GM23338 (cell line): Measurements from ENCODE around the gene CPSF4. TPM values are rescaled to one million over a fixed set of nuclear protein-coding genes. Genes with fewer than 3 reads are reported as not detected.

Experiments used
- ATAC-seq: fragments of 200-7000 bp; cut with Tn5 transposase; 3 replicates; pipeline ENCODE4 v1.9.1; 2020
- DNase-seq: peaks from one replicate; pipeline ENCODE4 v3.0.0-alpha.2; 2015; ENCODE audit warnings: low spot score
- H2AFZ ChIP-seq: fragments of 200-600 bp; sonication (generic); 2 replicates; pipeline ENCODE4 v1.8.0; 2016; ENCODE audit warnings: antibody characterized with exemption, mild to moderate bottlenecking, moderate library complexity
- H3F3A ChIP-seq: fragments of 200-600 bp; sonication (generic); replicated peaks from 2 replicates; pipeline ENCODE4 v1.8.0; 2017; ENCODE audit warnings: antibody characterized with exemption, mixed run types, low read depth
- H3K27ac ChIP-seq: fragments of 200-600 bp; sonication (generic); 2 replicates; pipeline ENCODE4 v1.6.1; 2016; ENCODE audit warnings: low read depth
- H3K27me3 ChIP-seq: fragments of 200-600 bp; sonication (generic); 2 replicates; pipeline ENCODE4 v1.8.0; 2016; ENCODE audit warnings: mild to moderate bottlenecking, mixed run types, moderate library complexity; ENCODE audit not compliant: insufficient read depth
- H3K36me3 ChIP-seq: fragments of 200-600 bp; sonication (generic); 2 replicates; pipeline ENCODE4 v1.8.0; 2016; ENCODE audit warnings: mild to moderate bottlenecking; ENCODE audit not compliant: insufficient read depth
- H3K4me1 ChIP-seq: fragments of 200-600 bp; sonication (generic); 2 replicates; pipeline ENCODE4 v1.8.0; 2016; ENCODE audit warnings: mild to moderate bottlenecking, moderate library complexity; ENCODE audit not compliant: insufficient read depth
- H3K4me2 ChIP-seq: fragments of 200-600 bp; sonication (generic); 2 replicates; pipeline ENCODE4 v1.7.1; 2017; ENCODE audit warnings: mixed run types
- H3K4me3 ChIP-seq: fragments of 200-600 bp; sonication (generic); 2 replicates; pipeline ENCODE4 v1.6.1; 2016; ENCODE audit warnings: mixed run types
- H3K79me2 ChIP-seq: fragments of 200-600 bp; sonication (generic); replicated peaks from 2 replicates; pipeline ENCODE4 v1.8.0; 2017; ENCODE audit warnings: mild to moderate bottlenecking; ENCODE audit not compliant: insufficient read depth
- H3K9me2 ChIP-seq: fragments of 200-600 bp; sonication (generic); 2 replicates; pipeline ENCODE4 v1.8.0; 2017; ENCODE audit not compliant: insufficient read depth
- H4K20me1 ChIP-seq: fragments of 200-600 bp; sonication (generic); replicated peaks from 2 replicates; pipeline ENCODE4 v1.8.0; 2017; ENCODE audit warnings: mild to moderate bottlenecking; ENCODE audit not compliant: insufficient read depth
- H3K27ac Mint-ChIP-seq: 2 replicates; pipeline ENCODE4 v1.8.0; 2020; ENCODE audit warnings: inconsistent platforms, mild to moderate bottlenecking, moderate library complexity, mixed read lengths
- H3K27me3 Mint-ChIP-seq: 3 replicates; pipeline ENCODE4 v1.8.0; 2022; ENCODE audit warnings: low read depth, mild to moderate bottlenecking, moderate library complexity, mixed read lengths, inconsistent platforms; ENCODE audit not compliant: insufficient read depth, poor library complexity
- H3K36me3 Mint-ChIP-seq: 3 replicates; pipeline ENCODE4 v1.8.0; 2021; ENCODE audit warnings: low read depth, mild to moderate bottlenecking, inconsistent platforms, moderate library complexity, mixed read lengths
- H3K4me1 Mint-ChIP-seq: 3 replicates; pipeline ENCODE4 v1.8.0; 2020; ENCODE audit warnings: mild to moderate bottlenecking, inconsistent platforms, mixed read lengths
- H3K4me3 Mint-ChIP-seq: 3 replicates; pipeline ENCODE4 v1.8.0; 2021; ENCODE audit warnings: moderate library complexity, mild to moderate bottlenecking, inconsistent platforms, mixed read lengths
- H3K9me3 Mint-ChIP-seq: 3 replicates; pipeline ENCODE4 v1.8.0; 2020; ENCODE audit warnings: moderate library complexity, mild to moderate bottlenecking, inconsistent platforms, mixed read lengths
- CREB1 ChIP-seq: fragments of 250-450 bp; sonication (Bioruptor Pico); IDR thresholded peaks from 2 replicates; pipeline ENCODE4 v1.5.0; 2020; ENCODE audit warnings: low read depth, mild to moderate bottlenecking, moderate library complexity
- CTCF ChIP-seq, 2 experiments: fragments of 200-600 bp in 1 of 2; sonication (generic) in 1 of 2; conservative IDR thresholded peaks; 2 replicates each; pipeline versions ENCODE4 v1.5.1 to v1.6.1; 2016 to 2017; ENCODE audit warnings: antibody characterized with exemption in 2 of 2, low read depth in 2 of 2, mild to moderate bottlenecking in 2 of 2, moderate library complexity in 1 of 2
- ETS1 ChIP-seq: IDR thresholded peaks from 2 replicates; pipeline ENCODE4 v1.6.1; 2016; ENCODE audit warnings: antibody characterized with exemption
- EZH2 ChIP-seq: fragments of 200-600 bp; sonication (generic); IDR thresholded peaks from one replicate; pipeline ENCODE4 v1.8.0; 2017; ENCODE audit warnings: antibody characterized with exemption, mild to moderate bottlenecking, low read depth; ENCODE audit not compliant: unreplicated experiment
- EZH2phosphoT487 ChIP-seq: fragments of 200-600 bp; sonication (generic); IDR thresholded peaks from one replicate; pipeline ENCODE4 v1.8.1; 2018; ENCODE audit warnings: antibody characterized with exemption; ENCODE audit not compliant: unreplicated experiment
- JUNB ChIP-seq: IDR thresholded peaks from one replicate; pipeline ENCODE4 v1.6.1; 2016; ENCODE audit warnings: antibody characterized with exemption; ENCODE audit not compliant: unreplicated experiment
- NANOG ChIP-seq: IDR thresholded peaks from 2 replicates; pipeline ENCODE4 v1.6.1; 2016; ENCODE audit warnings: antibody characterized with exemption, borderline replicate concordance
- POLR2AphosphoS5 ChIP-seq: IDR thresholded peaks from 2 replicates; pipeline ENCODE4 v1.6.1; 2016; ENCODE audit warnings: antibody characterized with exemption, low read depth
- REST ChIP-seq: IDR thresholded peaks from one replicate; pipeline ENCODE4 v1.6.1; 2018; ENCODE audit warnings: antibody characterized with exemption; ENCODE audit not compliant: unreplicated experiment
- STAT1 ChIP-seq: IDR thresholded peaks from one replicate; pipeline ENCODE4 v1.6.1; 2016; ENCODE audit warnings: antibody characterized with exemption; ENCODE audit not compliant: unreplicated experiment
- ZNF114 ChIP-seq: fragments of 250-450 bp; sonication (Bioruptor Pico); IDR thresholded peaks from 2 replicates; pipeline ENCODE4 v1.5.0; 2020; ENCODE audit warnings: mild to moderate bottlenecking, moderate library complexity
- ZNF331 ChIP-seq: fragments of 250-450 bp; sonication (Bioruptor Pico); IDR thresholded peaks from 2 replicates; pipeline ENCODE4 v1.5.0; 2020; ENCODE audit warnings: low read depth, mild to moderate bottlenecking, moderate library complexity
- ZNF462 ChIP-seq: fragments of 250-450 bp; sonication (Bioruptor Pico); IDR thresholded peaks from 2 replicates; pipeline ENCODE4 v1.5.0; 2020; ENCODE audit warnings: mild to moderate bottlenecking, moderate library complexity
- polyA plus RNA-seq: library from polyadenylated mRNA; unstranded; fragments of >200 nt; fragmentation: Nextera tagmentation; extraction: Ambion mirVana; gene quantifications from 2 replicates; pipeline ENCODE4 v1.2.1, GENCODE V29; 2016
- total RNA-seq: library from RNA; depleted of rRNA; stranded (reverse); fragments of >200 nt; shearing (Covaris generic); gene quantifications from 2 replicates; pipeline ENCODE4 v1.2.3, GENCODE V29; 2014

Gene CPSF4
- total and polyA plus RNA-seq, 2 experiments from 2014 or later, result 34.3 to 93.2 TPM

- TF ChIP-seq EZH2 (no peak), STAT1 (no peak), ZNF331 (CRISPR knock-in tag) (no peak), ZNF462 (CRISPR knock-in tag) (no peak), POLR2AphosphoS5 (no peak), REST (no peak), ZNF114 (CRISPR knock-in tag) (no peak), CREB1 (no peak), ETS1 (no peak), EZH2phosphoT487 (no peak), NANOG (no peak), JUNB (no peak), CTCF (conservative IDR thresholded peaks at IDR 0.05; ENCODE audit: low read depth in 2 of 2) (no peak)
- peak overlapping the region; percentile 97 for H3K4me3 Mint-ChIP-seq
- no peaks in the 10 kb centered on the region for H3K27me3 ChIP-seq
- H3K4me1 Mint-ChIP-seq, result peaks cover 9% of the 10 kb centered on the region; the same call in 2 of the 3 replicates
- H3K4me3 ChIP-seq, result peak overlapping the region; percentile 95
- H3K27ac ChIP-seq, result peak overlapping the region; percentile 86
- H3K27ac Mint-ChIP-seq, result peak overlapping the region; percentile 97
- H3K4me1 ChIP-seq, result peaks cover 13% of the 10 kb centered on the region
- no peaks in the 10 kb centered on the region for H3K9me2 ChIP-seq
- peaks cover 8% of the 10 kb centered on the region for H3K36me3 Mint-ChIP-seq
- peak; percentile 12 for ATAC-seq
- H3F3A ChIP-seq, result 0 out of 2 replicates have a peak, but pooled peaks cover 10% of the 10 kb centered on the region
- peaks cover 54% of the 10 kb centered on the region for H3K79me2 ChIP-seq
- peak; percentile 67 for DNase-seq
- peaks cover 10% of the 10 kb centered on the region for H4K20me1 ChIP-seq
- peak overlapping the region; percentile 61 for H2AFZ ChIP-seq
- no peaks in the 10 kb centered on the region for H3K36me3 ChIP-seq
- H3K27me3 Mint-ChIP-seq, result peaks cover 16% of the 10 kb centered on the region
- H3K4me2 ChIP-seq, result peak overlapping the region; percentile 96
- peaks cover 2% of the 10 kb centered on the region; the same call in 1 of the 3 replicates for H3K9me3 Mint-ChIP-seq
These were observed 34.5 kb downstream of the CPSF4 start for GRCh38 chr7:99473315-99473596.
